GM12892 (cell line): ENCODE results near the gene NAP1L4. TPM values are rescaled to one million over a fixed set of nuclear protein-coding genes. Genes with fewer than 3 reads are reported as not detected.

ENCODE experiments used
- DNase-seq: peaks from one replicate; pipeline ENCODE4 v3.0.0; 2011; ENCODE audit not compliant: insufficient read length
- FAIRE-seq: peaks from 2 replicates; lab custom pipeline; 2011; peaks lifted over from hg19 to GRCh38; lab: Jason Lieb, UNC
- POLR2A ChIP-seq: IDR thresholded peaks from 2 replicates; pipeline ENCODE4 v1.6.1; 2011; ENCODE audit warnings: low read depth, low read length, control low read depth
- POLR2AphosphoS5 ChIP-seq: IDR thresholded peaks from 2 replicates; pipeline ENCODE4 v1.6.1; 2011; ENCODE audit warnings: low read depth, low read length, control low read depth
- TAF1 ChIP-seq: IDR thresholded peaks from 2 replicates; pipeline ENCODE4 v1.6.1; 2011; ENCODE audit warnings: low read depth, mild to moderate bottlenecking, control low read depth, low read length, borderline replicate concordance
- polyA plus RNA-seq: library from polyadenylated mRNA; unstranded; fragments of >200 nt; gene quantifications from one replicate; pipeline ENCODE4 v1.2.1, GENCODE V29; 2012; ENCODE audit warnings: missing spikeins, inconsistent platforms; ENCODE audit not compliant: missing spikeins

The NAP1L4 gene, protein sequence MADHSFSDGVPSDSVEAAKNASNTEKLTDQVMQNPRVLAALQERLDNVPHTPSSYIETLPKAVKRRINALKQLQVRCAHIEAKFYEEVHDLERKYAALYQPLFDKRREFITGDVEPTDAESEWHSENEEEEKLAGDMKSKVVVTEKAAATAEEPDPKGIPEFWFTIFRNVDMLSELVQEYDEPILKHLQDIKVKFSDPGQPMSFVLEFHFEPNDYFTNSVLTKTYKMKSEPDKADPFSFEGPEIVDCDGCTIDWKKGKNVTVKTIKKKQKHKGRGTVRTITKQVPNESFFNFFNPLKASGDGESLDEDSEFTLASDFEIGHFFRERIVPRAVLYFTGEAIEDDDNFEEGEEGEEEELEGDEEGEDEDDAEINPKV
- polyA plus RNA-seq, result 105 TPM

GRCh38 chr11:2992234-2992996, at the start of gene NAP1L4:
NAP1L4 (minus strand) TSS chr11:2992329; CDS start chr11:2979220, 13,109 bp downstream.
- peak; percentile 99 for DNase-seq
- TF ChIP-seq POLR2AphosphoS5, result peak; percentile 77
- TF ChIP-seq POLR2A, result peak; percentile 78; the same call in 1 of the 2 replicates
- TF ChIP-seq TAF1, result 0 out of 2 replicates have a peak, but pooled peaks have one; percentile 14
- FAIRE-seq, result peak; percentile 100

- FAIRE-seq (no peak), DNase-seq (no peak)
- TF ChIP-seq POLR2AphosphoS5 (no peak), POLR2A (no peak), TAF1 (no peak)
Measured at GRCh38 chr11:3040881-3041280, 48.8 kb upstream of the NAP1L4 start.

GRCh38 chr11:3037945-3038271, 45.8 kb upstream of the NAP1L4 start:
- TF ChIP-seq POLR2A, result no peak
- TF ChIP-seq TAF1, result no peak
- no peak for TF ChIP-seq POLR2AphosphoS5
- no peak for DNase-seq
- FAIRE-seq, result no peak

DNA sequence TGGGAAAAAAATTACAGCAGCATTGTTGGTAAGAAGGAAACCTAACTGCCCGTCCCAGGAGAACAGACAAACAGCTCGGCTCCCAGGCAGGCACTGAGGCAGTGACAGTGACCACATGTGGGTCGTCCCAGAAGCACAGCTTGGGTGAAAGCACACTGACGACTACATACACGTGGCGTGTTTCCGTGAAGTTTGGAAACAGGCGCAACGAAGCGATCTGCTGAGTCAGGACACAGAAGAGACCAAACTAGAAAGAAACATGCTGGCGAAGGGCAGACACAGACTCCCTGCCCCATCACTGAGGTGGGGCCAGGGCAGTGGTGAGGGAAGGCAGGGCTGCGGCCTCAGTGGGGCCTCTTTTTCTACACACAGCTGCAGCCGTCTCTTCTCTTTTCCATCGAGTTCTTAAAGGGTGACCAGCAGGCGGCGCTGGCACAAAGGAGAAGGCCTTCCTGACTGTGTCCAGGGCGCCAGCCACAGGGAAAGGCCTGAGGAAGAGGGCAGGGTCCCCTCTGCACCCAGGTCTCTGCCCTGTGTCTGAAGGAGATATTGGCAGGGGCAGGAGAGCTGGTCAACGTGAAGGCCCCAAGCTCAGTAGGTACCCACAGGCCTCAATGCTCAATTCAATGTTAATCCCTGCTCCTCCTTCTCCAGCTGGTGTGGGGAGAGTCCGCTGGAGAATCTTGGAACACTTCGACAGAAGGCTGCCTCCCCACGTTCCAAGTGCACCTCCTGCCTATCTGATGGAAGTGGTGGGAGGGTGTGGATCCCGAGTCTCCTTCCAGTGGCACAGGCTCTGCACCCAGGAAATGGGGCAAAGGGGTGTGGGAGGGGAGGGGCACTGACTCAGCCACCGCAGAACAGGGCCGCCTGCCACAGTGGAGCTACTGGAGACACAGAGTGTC, 45.2 kb upstream of the NAP1L4 start:
- no peak for TF ChIP-seq TAF1
- no peak; the same call in 1 of the 2 replicates for TF ChIP-seq POLR2A
- no peak for TF ChIP-seq POLR2AphosphoS5
- peak; percentile 48 for DNase-seq
- FAIRE-seq, result peak; percentile 80

DNA sequence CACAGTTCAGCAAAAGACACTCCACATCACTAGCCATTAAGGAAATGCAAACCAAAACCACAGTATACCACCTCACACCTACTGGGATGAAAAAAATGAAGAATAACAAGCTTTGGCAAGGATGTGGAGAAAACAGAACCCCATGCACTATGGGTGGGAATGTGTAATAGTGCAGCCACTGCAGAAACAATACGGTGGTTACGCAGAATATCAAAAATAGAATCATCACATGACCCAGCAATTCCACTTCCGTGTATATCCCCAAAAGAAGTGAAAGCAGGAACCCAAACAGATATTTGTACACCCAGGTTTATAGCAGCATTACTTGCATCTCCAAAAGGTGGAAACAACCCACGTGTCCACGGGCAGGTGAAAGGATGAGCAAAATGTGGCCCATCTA, 44.3 kb upstream of the NAP1L4 start:
- DNase-seq, result no peak
- no peak for TF ChIP-seq POLR2AphosphoS5
- TF ChIP-seq TAF1, result no peak
- no peak for TF ChIP-seq POLR2A
- no peak for FAIRE-seq

DNA sequence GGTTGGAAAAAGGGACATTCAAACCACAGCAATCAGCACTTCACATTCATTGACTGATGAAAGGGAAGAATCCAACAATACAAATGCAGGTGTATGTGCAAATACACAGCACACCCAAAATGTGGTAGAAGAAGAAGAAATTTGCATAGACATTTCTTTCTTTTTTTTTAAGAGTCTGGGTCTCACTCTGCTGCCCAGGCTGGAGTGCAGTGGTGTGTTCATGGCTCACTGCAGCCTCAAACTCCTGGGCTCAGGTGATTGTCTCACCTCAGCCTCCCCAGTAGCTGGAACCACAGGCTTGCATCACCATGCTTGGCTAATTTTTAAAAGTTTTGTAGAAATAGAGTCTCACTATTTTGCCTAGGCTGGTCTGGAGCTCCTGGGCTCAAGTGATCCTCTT, 43.2 kb upstream of the NAP1L4 start:
- FAIRE-seq (no peak), DNase-seq (no peak)
- no peak for TF ChIP-seq POLR2A
- no peak for TF ChIP-seq POLR2AphosphoS5
- no peak for TF ChIP-seq TAF1

GRCh38 chr11:3030289-3031070, 38.4 kb upstream of the NAP1L4 start:
- TF ChIP-seq TAF1, result no peak
- no peak for TF ChIP-seq POLR2A
- no peak for TF ChIP-seq POLR2AphosphoS5

DNA sequence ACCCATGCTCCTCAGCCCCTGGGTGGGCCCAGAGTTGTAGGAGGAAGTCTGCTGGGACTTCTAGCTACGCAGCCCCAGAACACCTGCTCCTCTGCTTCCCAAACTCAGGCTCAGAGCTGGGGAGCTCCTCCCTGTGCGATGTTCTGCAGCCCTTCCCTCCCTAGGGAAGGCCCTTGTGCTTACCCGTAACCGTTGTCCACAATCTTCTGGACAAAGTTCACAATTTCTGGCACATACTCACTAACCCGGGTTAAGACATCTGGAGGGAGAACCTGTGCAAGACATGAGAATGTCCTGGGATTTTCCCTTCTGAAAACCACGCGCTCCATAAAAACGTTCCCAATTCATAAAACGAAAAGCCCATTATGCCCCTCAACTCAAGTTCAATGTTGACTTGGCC, 36.7 kb upstream of the NAP1L4 start:
- DNase-seq (no peak), FAIRE-seq (no peak)
- TF ChIP-seq POLR2A (no peak), POLR2AphosphoS5 (no peak), TAF1 (no peak)

More at GRCh38 chr11:3030289-3031070, 38.4 kb upstream of the NAP1L4 start:
- DNase-seq (no peak), FAIRE-seq (peak; percentile 70)

DNA sequence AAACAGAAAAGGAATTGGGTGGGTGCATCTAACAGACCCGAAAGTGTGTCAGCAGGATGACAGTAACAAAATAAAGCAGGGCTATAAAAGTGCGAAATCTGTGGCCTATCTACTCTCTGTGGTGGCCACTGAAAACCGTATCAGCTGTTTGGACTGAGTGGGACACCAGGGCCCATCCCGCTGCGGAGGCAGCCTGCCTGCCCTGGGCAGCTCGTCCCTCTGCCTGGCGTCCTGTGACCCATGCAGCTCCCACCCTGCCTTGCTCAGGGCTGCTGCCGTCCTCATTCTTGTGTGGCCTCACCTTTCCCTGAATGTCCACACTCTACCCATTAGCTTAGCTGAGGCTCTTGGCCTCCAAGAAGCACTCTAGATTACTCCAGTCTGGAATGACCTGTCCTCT, 34.7 kb upstream of the NAP1L4 start:
- FAIRE-seq (no peak), DNase-seq (no peak)
- TF ChIP-seq TAF1 (no peak), POLR2AphosphoS5 (no peak), POLR2A (no peak)

GRCh38 chr11:3022982-3023381, 30.9 kb upstream of the NAP1L4 start:
- DNase-seq, result no peak
- FAIRE-seq, result no peak
- TF ChIP-seq POLR2AphosphoS5 (no peak), POLR2A (no peak), TAF1 (no peak)
